Left lung (tissue), 10 donors: ENCODE data around the gene APOL1. TPM values are rescaled to one million over a fixed set of nuclear protein-coding genes. Genes with fewer than 3 reads are reported as not detected.

Source experiments
- ATAC-seq: fragments of 200-7000 bp; cut with Tn5 transposase; one replicate; pipeline ENCODE4 v1.9.1; 2020; ENCODE audit warnings: moderate library complexity
- DNase-seq, 4 donors: peaks; one replicate each; pipeline ENCODE4 v3.0.0-alpha.2; 2013 to 2020
- H3K27ac ChIP-seq, 2 donors: fragments of 200-600 bp; sonication (generic) in 1 of 2; one replicate each; pipeline versions ENCODE4 v1.5.0 to v1.8.0; 2020 to 2021
- H3K27me3 ChIP-seq, 2 donors: fragments of 200-600 bp; sonication (generic) in 1 of 2; one replicate each; pipeline versions ENCODE4 v1.5.0 to v1.8.0; 2020 to 2021
- H3K36me3 ChIP-seq, 2 donors: fragments of 200-600 bp; sonication (generic) in 1 of 2; one replicate each; pipeline versions ENCODE4 v1.5.0 to v1.8.0; 2020 to 2021
- H3K4me1 ChIP-seq, 2 donors: fragments of 200-600 bp; one replicate each; pipeline ENCODE4 v1.8.0; 2021
- H3K4me3 ChIP-seq, 2 donors: fragments of 200-600 bp; sonication (generic) in 1 of 2; one replicate each; pipeline versions ENCODE4 v1.5.0 to v1.8.0; 2020 to 2021; ENCODE audit warnings: mild to moderate bottlenecking in 1 of 2
- H3K9me3 ChIP-seq, 2 donors: fragments of 200-600 bp; sonication (generic) in 1 of 2; one replicate each; pipeline versions ENCODE4 v1.5.0 to v1.8.0; 2020 to 2021
- intact Hi-C, 2 donors: fragments of 100-400 bp; cut with DNase I; formaldehyde crosslinking; loops; one replicate each; pipeline versions ENCODE4 v1.11.2 to v1.14.2; 2022
- microRNA-seq, 2 donors: library from miRNA; unstranded; fragments of <30 nt; microRNA quantifications; one replicate each; pipeline ENCODE4, GENCODE V29; 2019
- polyA plus RNA-seq, 6 donors: library from polyadenylated mRNA; unstranded; fragments of 120-200 nt; gene quantifications; one replicate each; pipeline ENCODE4 v1.2.1, GENCODE V29; 2013; ENCODE audit not compliant: insufficient read length in 6 of 6
- total RNA-seq, 2 donors: library from RNA; stranded (reverse); fragmentation: NEBNext Ultra II Directional; extraction: Animal tissue kit (Norgen Biotek cat#: 25700); gene quantifications; one replicate each; pipeline ENCODE4 v1.2.1, GENCODE V29; 2021
- TF ChIP-seq, protein P1 (sequence below), 2 donors: fragments of 200-600 bp; sonication (generic) in 1 of 2; IDR thresholded peaks; one replicate each; pipeline versions ENCODE4 v1.5.0 to v1.8.0; 2021; ENCODE audit warnings: antibody characterized with exemption in 2 of 2
- donor health status: DM: no; HTN: yes; CAD: no.
- donor health status: DM: no; HTN: no; CAD: no.

Gene APOL1
- total and polyA plus RNA-seq, 8 donors: 8.6 to 109 (median 13.5) TPM

DNA sequence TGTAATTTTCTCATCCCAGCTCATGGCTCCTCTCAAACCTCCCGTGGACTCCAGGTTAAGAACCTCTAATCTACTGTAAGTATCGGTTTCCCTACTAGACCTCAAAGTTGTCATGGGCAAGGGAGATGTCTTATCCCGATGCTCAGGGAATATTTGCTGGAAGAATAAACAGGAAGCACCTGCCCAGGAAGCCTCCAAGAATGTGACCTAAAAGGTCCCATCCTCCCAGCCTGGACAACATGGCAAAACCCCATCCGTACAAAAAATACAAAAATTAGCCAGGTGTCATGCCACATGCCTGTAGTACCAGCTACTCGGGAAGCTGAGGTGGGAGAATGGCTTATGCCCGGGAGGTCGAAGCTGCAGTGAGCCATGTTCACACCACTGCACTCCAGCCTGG is 62.4 kb downstream of the APOL1 start:
- intact Hi-C loops: no loop called here
- Histone ChIP-seq H3K4me3 (no peak overlapping the region), H3K27ac (peak overlapping the region in 1 of 2 donors; percentile 29), H3K4me1 (peaks cover 0 to 8% of the 10 kb centered on the region in 2 donors), H3K36me3 (peaks cover 0 to 100% of the 10 kb centered on the region in 2 donors), H3K9me3 (no peaks in the 10 kb centered on the region), H3K27me3 (no peaks in the 10 kb centered on the region)
- ATAC-seq (no peak), DNase-seq (no peak)
- TF ChIP-seq, protein P1, sequence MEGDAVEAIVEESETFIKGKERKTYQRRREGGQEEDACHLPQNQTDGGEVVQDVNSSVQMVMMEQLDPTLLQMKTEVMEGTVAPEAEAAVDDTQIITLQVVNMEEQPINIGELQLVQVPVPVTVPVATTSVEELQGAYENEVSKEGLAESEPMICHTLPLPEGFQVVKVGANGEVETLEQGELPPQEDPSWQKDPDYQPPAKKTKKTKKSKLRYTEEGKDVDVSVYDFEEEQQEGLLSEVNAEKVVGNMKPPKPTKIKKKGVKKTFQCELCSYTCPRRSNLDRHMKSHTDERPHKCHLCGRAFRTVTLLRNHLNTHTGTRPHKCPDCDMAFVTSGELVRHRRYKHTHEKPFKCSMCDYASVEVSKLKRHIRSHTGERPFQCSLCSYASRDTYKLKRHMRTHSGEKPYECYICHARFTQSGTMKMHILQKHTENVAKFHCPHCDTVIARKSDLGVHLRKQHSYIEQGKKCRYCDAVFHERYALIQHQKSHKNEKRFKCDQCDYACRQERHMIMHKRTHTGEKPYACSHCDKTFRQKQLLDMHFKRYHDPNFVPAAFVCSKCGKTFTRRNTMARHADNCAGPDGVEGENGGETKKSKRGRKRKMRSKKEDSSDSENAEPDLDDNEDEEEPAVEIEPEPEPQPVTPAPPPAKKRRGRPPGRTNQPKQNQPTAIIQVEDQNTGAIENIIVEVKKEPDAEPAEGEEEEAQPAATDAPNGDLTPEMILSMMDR (IDR thresholded peaks at IDR 0.05): no peak

DNA sequence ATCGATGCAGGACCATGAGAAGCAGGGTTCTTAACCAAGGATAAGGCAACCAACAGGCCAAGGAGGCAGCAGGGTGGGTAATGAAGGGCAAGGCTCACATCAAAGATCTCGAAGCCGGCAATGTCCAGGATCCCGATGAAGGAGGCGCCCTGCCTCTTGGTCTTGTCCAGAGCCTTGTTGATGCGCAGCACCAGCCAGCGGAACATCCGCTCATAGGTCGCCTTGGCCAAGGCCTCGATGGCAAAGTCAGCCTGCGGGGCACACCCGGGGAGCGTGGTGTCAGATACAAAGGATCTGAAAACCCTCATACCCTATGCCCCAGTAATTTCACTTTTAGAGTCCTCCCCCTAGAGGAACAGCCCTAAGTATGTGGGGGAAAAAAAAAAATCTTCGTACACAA is 63.5 kb downstream of the APOL1 start:
- Histone ChIP-seq H3K36me3 (peaks cover 0 to 100% of the 10 kb centered on the region in 2 donors), H3K27ac (no peak overlapping the region), H3K4me3 (no peak overlapping the region), H3K27me3 (no peaks in the 10 kb centered on the region), H3K4me1 (peaks cover 0 to 16% of the 10 kb centered on the region in 2 donors), H3K9me3 (no peaks in the 10 kb centered on the region)
- ATAC-seq (no peak), DNase-seq (no peak)
- intact Hi-C loops: no loop called here
- TF ChIP-seq, protein P1 (IDR thresholded peaks at IDR 0.05): no peak

Small RNA genes lying within 50 kb of the gene (microRNA-seq; reads per million reads assigned to microRNA genes)
- 0.14 to 0.34 reads per million in 2 donors for gene MIR6819

Other genes starting within 250 kb of the APOL1 start
- gene RBFOX2, start 224.3 kb upstream of the APOL1 start, total RNA-seq: 10 to 100 TPM; 63.1 to 91.3 TPM
- gene RBFOX2, start 224.3 kb upstream of the APOL1 start, polyA plus RNA-seq: 100 to 1,000 TPM; 145 to 171 (median 157) TPM
- 10 to 100 TPM; 27.0 to 57.9 TPM for gene APOL3, start 92.4 kb upstream of the APOL1 start, total RNA-seq
- gene APOL3, start 92.4 kb upstream of the APOL1 start, polyA plus RNA-seq: 10 to 100 TPM; 31.2 to 49.0 (median 42.0) TPM
- gene APOL4, start 51.3 kb upstream of the APOL1 start, total RNA-seq: 10 to 100 TPM in 1 of 2 donors, 1 to 10 TPM in 1; 8.5 to 12.8 TPM
- gene APOL4, start 51.3 kb upstream of the APOL1 start, polyA plus RNA-seq: 10 to 100 TPM in 3 of 6 donors, 1 to 10 TPM in 3; 4.9 to 18.6 (median 10.6) TPM
- gene APOL2, start 13.6 kb upstream of the APOL1 start, total RNA-seq: 10 to 100 TPM; 51.3 to 63.0 TPM
- gene APOL2, start 13.6 kb upstream of the APOL1 start, polyA plus RNA-seq: 10 to 100 TPM; 29.0 to 40.8 (median 31.3) TPM
- 100 to 1,000 TPM; 754 to 761 TPM for gene MYH9, start 134.8 kb downstream of the APOL1 start, total RNA-seq
- gene MYH9, start 134.8 kb downstream of the APOL1 start, polyA plus RNA-seq: 100 to 1,000 TPM; 225 to 278 (median 252) TPM
- 10 to 100 TPM; 64.4 to 65.3 TPM for gene TXN2, start 228.5 kb downstream of the APOL1 start, total RNA-seq
- gene TXN2, start 228.5 kb downstream of the APOL1 start, polyA plus RNA-seq: 100 to 1,000 TPM; 105 to 122 (median 108) TPM